ENCODE measurements around the gene CYB5D1.
A peak's percentile ranks its signal among the peaks of the same experiment; 100 is the strongest.

Gene CYB5D1

GRCh38 chr17:7880076-7880868 lies 22.5 kb downstream of the CYB5D1 start:
- no peak for DNase-seq
- Mint-ChIP-seq H3K36me3 (ENCODE audit: low read depth) (peaks cover 4% of the 10 kb centered on the region), H3K4me1 (no peaks in the 10 kb centered on the region), H3K27me3 (no peaks in the 10 kb centered on the region), H3K27ac (no peak overlapping the region), H3K9me3 (no peaks in the 10 kb centered on the region), H3K4me3 (no peak overlapping the region)
- ATAC-seq, result no peak

- ATAC-seq (no peak), DNase-seq (no peak)
- Mint-ChIP-seq H3K9me3 (no peaks in the 10 kb centered on the region), H3K4me3 (no peak overlapping the region), H3K27ac (no peak overlapping the region), H3K4me1 (peaks cover 4% of the 10 kb centered on the region), H3K27me3 (no peaks in the 10 kb centered on the region), H3K36me3 (ENCODE audit: low read depth) (peaks cover 2% of the 10 kb centered on the region)
Measured at GRCh38 chr17:7881276-7882054, 23.7 kb downstream of the CYB5D1 start.

GRCh38 chr17:7882068-7882467 lies 24.3 kb downstream of the CYB5D1 start:
- peaks cover 2% of the 10 kb centered on the region for H3K36me3 Mint-ChIP-seq (ENCODE audit: low read depth)
- no peak overlapping the region for H3K4me3 Mint-ChIP-seq
- H3K4me1 Mint-ChIP-seq, result peaks cover 6% of the 10 kb centered on the region
- H3K9me3 Mint-ChIP-seq, result no peaks in the 10 kb centered on the region
- ATAC-seq, result no peak
- H3K27ac Mint-ChIP-seq, result no peak overlapping the region
- DNase-seq, result no peak
- no peaks in the 10 kb centered on the region for H3K27me3 Mint-ChIP-seq

- ATAC-seq (no peak), DNase-seq (no peak)
- H3K27me3 Mint-ChIP-seq, result no peaks in the 10 kb centered on the region
- H3K4me3 Mint-ChIP-seq, result no peak overlapping the region
- peaks cover 6% of the 10 kb centered on the region for H3K4me1 Mint-ChIP-seq
- no peaks in the 10 kb centered on the region for H3K9me3 Mint-ChIP-seq
- peaks cover 2% of the 10 kb centered on the region for H3K36me3 Mint-ChIP-seq (ENCODE audit: low read depth)
- no peak overlapping the region for H3K27ac Mint-ChIP-seq
Measured at GRCh38 chr17:7882629-7883028, 24.8 kb downstream of the CYB5D1 start.

- Mint-ChIP-seq H3K4me1 (peaks cover 6% of the 10 kb centered on the region), H3K36me3 (ENCODE audit: low read depth) (peaks cover 2% of the 10 kb centered on the region), H3K4me3 (peak overlapping the region; percentile 73), H3K9me3 (no peaks in the 10 kb centered on the region), H3K27ac (peak overlapping the region; percentile 75), H3K27me3 (no peaks in the 10 kb centered on the region)
- peak; percentile 18 for DNase-seq
- no peak for ATAC-seq
Measured at GRCh38 chr17:7883781-7884386, 26.1 kb downstream of the CYB5D1 start.

GRCh38 chr17:7884581-7885366 lies 27.0 kb downstream of the CYB5D1 start:
- Mint-ChIP-seq H3K36me3 (ENCODE audit: low read depth) (peaks cover 7% of the 10 kb centered on the region), H3K4me3 (peak overlapping the region; percentile 69), H3K27me3 (no peaks in the 10 kb centered on the region), H3K4me1 (peaks cover 6% of the 10 kb centered on the region), H3K27ac (peak overlapping the region; percentile 47), H3K9me3 (no peaks in the 10 kb centered on the region)
- ATAC-seq (no peak), DNase-seq (peak; percentile 29)

- no peaks in the 10 kb centered on the region for H3K27me3 Mint-ChIP-seq
- ATAC-seq (peak; percentile 16), DNase-seq (peak; percentile 63)
- H3K4me1 Mint-ChIP-seq, result peaks cover 10% of the 10 kb centered on the region
- H3K9me3 Mint-ChIP-seq, result no peaks in the 10 kb centered on the region
- peaks cover 15% of the 10 kb centered on the region for H3K36me3 Mint-ChIP-seq (ENCODE audit: low read depth)
- H3K4me3 Mint-ChIP-seq, result no peak overlapping the region
- H3K27ac Mint-ChIP-seq, result no peak overlapping the region
Measured at GRCh38 chr17:7885367-7886226, 27.8 kb downstream of the CYB5D1 start.

GRCh38 chr17:7886227-7887037 lies 28.6 kb downstream of the CYB5D1 start:
- Mint-ChIP-seq H3K27ac (no peak overlapping the region), H3K36me3 (ENCODE audit: low read depth) (peaks cover 22% of the 10 kb centered on the region), H3K4me1 (peaks cover 10% of the 10 kb centered on the region), H3K27me3 (no peaks in the 10 kb centered on the region), H3K4me3 (no peak overlapping the region), H3K9me3 (no peaks in the 10 kb centered on the region)
- peak; percentile 6 for ATAC-seq
- DNase-seq, result peak; percentile 69

- Mint-ChIP-seq H3K4me3 (no peak overlapping the region), H3K27me3 (no peaks in the 10 kb centered on the region), H3K27ac (no peak overlapping the region), H3K4me1 (peaks cover 10% of the 10 kb centered on the region), H3K36me3 (ENCODE audit: low read depth) (peaks cover 26% of the 10 kb centered on the region), H3K9me3 (no peaks in the 10 kb centered on the region)
- ATAC-seq, result no peak
- DNase-seq, result no peak
Measured at GRCh38 chr17:7887038-7887481, 29.3 kb downstream of the CYB5D1 start.

GRCh38 chr17:7887482-7888183 lies 29.8 kb downstream of the CYB5D1 start:
- Mint-ChIP-seq H3K9me3 (no peaks in the 10 kb centered on the region), H3K4me3 (no peak overlapping the region), H3K27ac (no peak overlapping the region), H3K36me3 (ENCODE audit: low read depth) (peaks cover 27% of the 10 kb centered on the region), H3K27me3 (no peaks in the 10 kb centered on the region), H3K4me1 (peaks cover 10% of the 10 kb centered on the region)
- DNase-seq (peak; percentile 85), ATAC-seq (peak; percentile 76)

- no peaks in the 10 kb centered on the region for H3K9me3 Mint-ChIP-seq
- DNase-seq, result peak; percentile 65
- peak; percentile 25 for ATAC-seq
- no peak within 1 kb of the TSS for H3K4me3 Mint-ChIP-seq
- peaks cover 10% of the 10 kb centered on the region for H3K4me1 Mint-ChIP-seq
- peaks cover 27% of the 10 kb centered on the region for H3K36me3 Mint-ChIP-seq (ENCODE audit: low read depth)
- no peaks in the 10 kb centered on the region for H3K27me3 Mint-ChIP-seq
- no peak within 1 kb of the TSS for H3K27ac Mint-ChIP-seq
Measured at GRCh38 chr17:7888184-7888920, 30.5 kb downstream of the CYB5D1 start, which contains the start of gene CHD3. CHD3 (plus strand) TSS chr17:7888789; CDS start chr17:7889001, 212 bp downstream.
